Mucosa of gallbladder (tissue), 1 donor: ENCODE results near the gene PALD1. TPM values are rescaled to one million over a fixed set of nuclear protein-coding genes. Genes with fewer than 3 reads are reported as not detected.
"Not testable (repeated sequence)": the region's sequence is repeated elsewhere in the genome, so short reads cannot be mapped to it uniquely, and the experiment has no call there.

ENCODE experiments used
- DNase-seq: peaks from one replicate; pipeline ENCODE4 v3.0.0-alpha.2; 2020; ENCODE audit warnings: low spot score
- total RNA-seq: library from RNA; stranded (reverse); gene quantifications from one replicate; pipeline ENCODE4 v1.2.1, GENCODE V29; 2021
- donor health status: DM: no; HTN: no; CAD: no.

PALD1 gene
- total RNA-seq, 1 donor from 2014 or later: 15.5 TPM

- no peak for DNase-seq
These were observed 125.5 kb downstream of the PALD1 start for GRCh38 chr10:70604106-70604505.

- no peak for DNase-seq
These were observed 126.6 kb downstream of the PALD1 start for GRCh38 chr10:70605161-70605560.

- DNase-seq: no peak
These were observed 129.4 kb downstream of the PALD1 start for GRCh38 chr10:70607936-70608335.

- no peak for DNase-seq
These were observed 135.4 kb downstream of the PALD1 start for GRCh38 chr10:70613941-70614340.

- not testable (repeated sequence) for DNase-seq
These were observed 135.8 kb downstream of the PALD1 start for GRCh38 chr10:70614364-70614763.

GRCh38 chr10:70615211-70615610 lies 136.6 kb downstream of the PALD1 start:
- DNase-seq: no peak

- DNase-seq: no peak
These were observed 137.4 kb downstream of the PALD1 start for GRCh38 chr10:70615784-70616522.

- DNase-seq: no peak
These were observed 138.2 kb downstream of the PALD1 start for GRCh38 chr10:70616761-70617160.

Other genes with a start within 250 kb of the PALD1 start
- 148 TPM for gene PPA1, start 245.3 kb upstream of the PALD1 start, total RNA-seq
- 0.03 TPM for gene NPFFR1, start 194.8 kb upstream of the PALD1 start, total RNA-seq
- 11.4 TPM for gene LRRC20, start 96.1 kb upstream of the PALD1 start, total RNA-seq
- gene EIF4EBP2, start 74.6 kb upstream of the PALD1 start, total RNA-seq: 88.2 TPM
- 0.12 TPM for gene NODAL, start 37.1 kb upstream of the PALD1 start, total RNA-seq
- gene PRF1, start 124.0 kb downstream of the PALD1 start, total RNA-seq: 7.3 TPM
- 4.3 TPM for gene ADAMTS14, start 193.7 kb downstream of the PALD1 start, total RNA-seq